GM06990 (cell line): ENCODE results near the gene GLIS1.

Experiments
- DNase-seq: peaks from one replicate; pipeline ENCODE4 v3.0.0-alpha.2; 2011; ENCODE audit not compliant: insufficient read length; ENCODE audit errors: extremely low read depth
- H3K27me3 ChIP-seq: replicated peaks from 2 replicates; pipeline ENCODE4 v1.6.0; 2011; ENCODE audit warnings: low read length; ENCODE audit not compliant: control insufficient read depth, insufficient read depth
- H3K36me3 ChIP-seq: 2 replicates; pipeline ENCODE4 v1.5.1; 2011; ENCODE audit warnings: low read length; ENCODE audit not compliant: control insufficient read depth, insufficient read depth
- H3K4me3 ChIP-seq: replicated peaks from 2 replicates; pipeline ENCODE4 v1.5.1; 2011; ENCODE audit warnings: low read depth, mild to moderate bottlenecking, control low read depth, low read length
- CTCF ChIP-seq: IDR thresholded peaks from 2 replicates; pipeline ENCODE4 v1.5.1; 2011; ENCODE audit warnings: low read length, control low read depth, mild to moderate bottlenecking, inconsistent platforms; ENCODE audit not compliant: insufficient read depth, poor library complexity, severe bottlenecking

The GLIS1 gene

DNA sequence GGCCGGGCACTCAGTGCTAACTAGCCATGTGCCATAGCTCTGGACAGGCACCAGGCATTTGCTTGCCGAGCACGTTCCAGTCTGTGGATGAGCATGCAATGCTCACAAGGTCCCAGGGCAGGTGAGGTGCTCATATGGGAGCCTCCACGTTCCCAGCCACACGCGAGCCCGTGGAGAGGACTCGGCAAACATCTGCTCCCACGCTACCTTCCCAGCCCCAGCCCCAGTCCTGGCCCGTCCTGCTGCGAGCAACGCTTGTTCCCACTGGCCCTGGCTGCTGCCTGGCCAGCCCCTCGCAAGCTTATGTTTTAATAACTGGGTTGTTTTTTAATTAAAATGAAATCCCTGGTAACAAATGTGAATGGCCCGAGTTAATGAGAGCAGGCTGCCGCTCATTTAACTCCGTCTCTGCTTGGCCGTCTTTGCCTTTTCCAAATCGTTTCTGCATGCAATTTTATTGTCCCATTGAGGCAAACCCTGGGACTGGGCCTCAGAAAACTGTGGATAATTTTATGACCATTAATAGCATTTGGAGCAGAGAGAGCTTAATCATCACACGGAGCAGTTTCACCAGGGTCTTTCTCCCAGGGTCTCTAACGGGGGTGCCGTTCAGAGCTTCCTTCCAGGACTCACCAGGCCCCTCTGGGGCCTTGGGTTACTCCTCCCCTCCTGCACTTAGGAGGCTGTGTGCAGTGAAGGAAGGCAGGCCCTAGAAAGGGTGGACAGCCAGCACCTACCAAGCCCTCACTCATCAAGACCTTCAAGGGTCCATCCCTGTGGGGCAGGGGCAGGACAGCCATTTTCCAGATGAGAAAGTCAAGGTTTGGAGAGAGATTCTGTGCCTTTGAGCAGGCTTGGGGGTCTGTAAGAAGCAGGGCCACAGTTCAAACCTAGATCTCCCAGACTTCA lies 136.8 kb downstream of the GLIS1 start:
- no peak for TF ChIP-seq CTCF
- H3K27me3 ChIP-seq = no peaks in the 10 kb centered on the region
- no peaks in the 10 kb centered on the region for H3K36me3 ChIP-seq
- H3K4me3 ChIP-seq = no peak overlapping the region
- no peak for DNase-seq

GRCh38 chr1:53601031-53601745 lies 137.8 kb downstream of the GLIS1 start:
- TF ChIP-seq CTCF = no peak
- no peaks in the 10 kb centered on the region for H3K36me3 ChIP-seq
- no peaks in the 10 kb centered on the region for H3K27me3 ChIP-seq
- H3K4me3 ChIP-seq = no peak overlapping the region
- DNase-seq = no peak

DNA sequence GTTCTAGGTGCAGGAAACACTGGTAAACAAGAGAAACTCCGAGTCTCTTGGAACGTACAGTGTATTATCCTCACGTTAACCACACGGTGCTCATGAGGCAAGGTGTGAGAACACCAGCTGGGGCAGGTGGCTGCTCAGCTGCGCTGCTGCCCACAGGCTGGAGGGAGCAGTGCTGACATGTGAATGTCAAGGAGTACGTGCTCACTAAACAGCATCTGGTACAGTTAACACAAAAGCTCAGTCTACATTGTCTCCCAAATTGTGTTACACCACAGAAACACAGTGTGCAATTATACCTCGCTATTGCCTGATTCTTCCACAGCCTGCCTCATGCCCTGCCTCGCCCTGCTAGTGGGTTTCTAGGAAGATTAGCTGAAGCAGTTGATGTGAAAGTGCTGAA lies 138.4 kb downstream of the GLIS1 start:
- H3K36me3 ChIP-seq = no peaks in the 10 kb centered on the region
- no peak overlapping the region for H3K4me3 ChIP-seq
- no peaks in the 10 kb centered on the region for H3K27me3 ChIP-seq
- TF ChIP-seq CTCF = no peak
- DNase-seq = no peak

- H3K4me3 ChIP-seq = no peak overlapping the region
- DNase-seq = no peak
- no peaks in the 10 kb centered on the region for H3K36me3 ChIP-seq
- no peak for TF ChIP-seq CTCF
- no peaks in the 10 kb centered on the region for H3K27me3 ChIP-seq
Observed at GRCh38 chr1:53600001-53600400, 139.0 kb downstream of the GLIS1 start.

DNA sequence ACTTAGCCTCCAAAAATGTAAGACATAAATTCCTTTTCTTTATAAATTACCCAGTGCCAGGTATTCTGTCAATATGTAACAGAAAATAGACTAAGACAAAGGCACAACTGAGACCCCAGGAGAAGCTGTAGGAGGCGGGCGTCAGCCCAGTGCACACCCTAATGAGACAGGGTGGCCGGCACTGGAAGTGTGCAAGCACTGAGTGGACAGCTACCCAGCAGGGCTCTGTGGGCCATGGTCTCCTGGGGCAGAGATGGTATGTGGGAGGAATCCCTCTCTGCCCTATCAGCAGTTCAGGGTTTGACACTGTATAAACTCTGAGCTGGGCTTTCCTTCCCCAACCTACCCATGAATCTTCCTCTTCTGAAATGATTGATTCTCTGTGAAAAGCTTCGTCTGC lies 139.5 kb downstream of the GLIS1 start:
- Histone ChIP-seq H3K27me3 (no peaks in the 10 kb centered on the region; the same call in 1 of the 2 replicates), H3K36me3 (no peaks in the 10 kb centered on the region), H3K4me3 (no peak overlapping the region)
- no peak for DNase-seq
- no peak for TF ChIP-seq CTCF
